Islet precursor cell (in vitro differentiated cells): ENCODE measurements around the gene RNF222.
A peak's percentile ranks its signal among the peaks of the same experiment; 100 is the strongest.

Experiments used
- DNase-seq: peaks from one replicate; pipeline ENCODE4 v3.0.0-alpha.2; 2018

RNF222 gene

DNA sequence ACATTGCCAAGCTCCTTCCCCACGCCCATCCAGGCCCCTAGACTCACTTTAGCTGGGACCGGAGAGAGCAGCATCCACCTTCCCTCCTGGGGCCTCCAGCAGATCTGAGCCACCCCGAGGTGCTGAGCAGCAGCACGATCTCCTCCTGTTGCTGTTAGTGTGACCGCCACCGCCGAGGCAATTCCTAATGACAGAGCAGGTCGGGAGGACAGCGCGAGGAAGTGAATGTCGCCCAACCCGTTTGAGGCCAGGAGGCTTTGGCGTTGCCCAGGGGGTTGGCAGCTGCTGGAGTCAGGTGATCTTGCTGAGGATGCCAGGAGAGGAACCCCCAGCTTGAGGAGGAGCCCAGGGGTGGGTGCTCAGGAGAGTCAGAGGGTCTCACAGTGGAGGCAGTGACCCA is at the start of gene RNF222:
RNF222 (minus strand) TSS at position 192 of the 400 bp plus-strand sequence. CDS start 4,366 bp downstream, outside the sequence.
- no peak for DNase-seq

DNA sequence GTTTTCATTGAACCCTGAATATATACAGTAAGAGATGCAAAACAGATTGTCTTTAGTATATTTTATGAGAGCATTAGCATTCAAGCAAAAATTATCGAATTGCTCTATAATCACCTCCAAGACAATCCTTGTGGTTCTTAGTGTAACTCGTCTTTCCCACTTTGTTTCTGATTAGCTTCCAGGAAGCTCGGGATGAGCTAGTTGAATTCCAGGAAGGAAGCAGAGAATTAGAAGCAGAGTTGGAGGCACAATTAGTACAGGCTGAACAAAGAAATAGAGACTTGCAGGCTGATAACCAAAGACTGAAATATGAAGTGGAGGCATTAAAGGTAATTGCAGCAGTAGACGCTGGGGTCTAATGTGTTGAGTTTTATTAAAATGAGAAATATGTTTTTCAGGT is 47.9 kb upstream of the RNF222 start:
- DNase-seq, result no peak

DNA sequence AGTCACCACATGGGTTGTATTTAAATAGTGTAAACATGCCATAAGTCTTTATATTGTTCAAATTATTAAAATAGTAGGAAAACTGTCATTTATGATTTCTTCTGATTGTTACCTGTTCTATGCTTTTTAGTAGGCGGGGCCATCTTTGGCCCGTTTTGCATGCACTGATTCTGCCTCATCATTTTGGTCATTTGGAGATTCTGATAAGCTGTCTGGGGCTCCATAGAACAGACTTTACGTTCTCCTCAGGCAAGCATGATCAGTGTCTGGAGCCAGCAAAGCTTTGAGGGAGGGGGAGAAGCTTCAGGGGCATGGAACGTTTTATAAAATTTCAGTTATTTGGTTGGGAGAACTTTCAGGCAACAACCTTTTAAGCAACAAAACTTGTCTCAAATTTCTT is 46.9 kb upstream of the RNF222 start:
- no peak for DNase-seq

DNA sequence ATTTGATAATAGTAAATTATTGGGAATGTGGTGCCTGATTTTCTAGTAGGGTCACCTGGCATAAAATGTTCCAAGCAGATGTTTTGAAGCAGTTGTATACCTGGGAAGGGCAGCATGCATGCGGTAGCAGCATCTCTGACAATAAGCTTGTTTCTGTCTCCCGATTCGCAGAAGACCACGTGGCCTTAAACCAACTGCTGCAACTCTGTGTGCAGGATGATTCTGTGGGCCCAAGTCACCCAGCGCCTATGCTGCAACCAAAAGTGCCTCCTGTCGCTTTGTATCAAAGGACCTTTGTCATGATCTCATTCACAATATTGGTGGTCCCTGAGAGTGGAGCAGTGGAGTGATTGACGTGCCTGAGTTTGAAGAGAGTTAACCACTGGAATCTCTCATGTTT is 46.1 kb upstream of the RNF222 start:
- no peak for DNase-seq

- DNase-seq, result no peak
Observed at GRCh38 chr17:8442310-8442709, 44.7 kb upstream of the RNF222 start.

DNA sequence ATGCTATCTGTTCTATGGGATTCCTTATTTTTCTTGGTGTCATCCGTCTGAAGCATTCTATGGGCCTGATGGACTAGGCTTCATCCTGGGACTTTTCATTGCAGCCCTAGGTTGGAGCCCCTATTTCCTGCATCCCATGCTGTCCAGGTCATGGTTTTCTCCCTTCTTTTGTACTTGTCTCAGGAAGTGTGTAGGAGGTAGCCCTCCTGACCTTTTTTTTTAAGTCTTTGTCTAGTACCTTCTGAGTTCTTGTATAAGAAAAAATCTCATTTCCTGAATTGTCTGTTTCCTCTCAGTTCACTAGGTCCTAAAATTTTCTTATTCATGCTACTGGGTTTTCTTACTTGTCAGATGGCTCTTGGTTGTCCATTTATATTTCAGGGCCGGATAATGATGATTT is 44.1 kb upstream of the RNF222 start:
- DNase-seq, result no peak

GRCh38 chr17:8439681-8440080 is 42.1 kb upstream of the RNF222 start:
- DNase-seq, result no peak

GRCh38 chr17:8438441-8438840 is 40.8 kb upstream of the RNF222 start:
- no peak for DNase-seq

- DNase-seq, result no peak
Observed at GRCh38 chr17:8436844-8437171, 39.2 kb upstream of the RNF222 start.

GRCh38 chr17:8436169-8436843 is 38.7 kb upstream of the RNF222 start:
- DNase-seq, result peak; percentile 83

GRCh38 chr17:8435245-8436168 is 37.9 kb upstream of the RNF222 start, which contains the start of gene NDEL1:
Gene NDEL1 (plus strand): TSS chr17:8435884. CDS start chr17:8444272, 8,388 bp downstream.
- DNase-seq, result peak; percentile 100

DNA sequence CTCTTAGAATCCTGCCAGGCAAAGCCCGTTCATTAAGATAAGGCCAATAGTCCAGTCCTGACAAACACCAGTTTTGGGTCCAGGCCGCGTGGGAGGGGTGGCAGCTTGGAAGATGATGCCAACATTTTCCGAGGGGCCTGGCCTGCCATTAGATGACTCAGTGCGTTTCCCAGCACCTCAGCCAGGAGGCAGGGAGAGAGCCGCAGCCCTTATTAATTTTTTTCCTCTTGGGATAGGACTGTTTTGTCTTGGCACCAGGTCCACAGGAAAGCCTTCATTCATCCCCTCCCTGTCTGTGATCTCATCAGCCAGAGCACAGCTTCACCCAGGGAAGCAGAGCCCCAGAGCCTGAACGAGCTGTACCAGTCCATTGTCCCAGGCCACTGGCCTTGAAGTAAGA is 33.3 kb upstream of the RNF222 start:
- peak; percentile 67 for DNase-seq

DNA sequence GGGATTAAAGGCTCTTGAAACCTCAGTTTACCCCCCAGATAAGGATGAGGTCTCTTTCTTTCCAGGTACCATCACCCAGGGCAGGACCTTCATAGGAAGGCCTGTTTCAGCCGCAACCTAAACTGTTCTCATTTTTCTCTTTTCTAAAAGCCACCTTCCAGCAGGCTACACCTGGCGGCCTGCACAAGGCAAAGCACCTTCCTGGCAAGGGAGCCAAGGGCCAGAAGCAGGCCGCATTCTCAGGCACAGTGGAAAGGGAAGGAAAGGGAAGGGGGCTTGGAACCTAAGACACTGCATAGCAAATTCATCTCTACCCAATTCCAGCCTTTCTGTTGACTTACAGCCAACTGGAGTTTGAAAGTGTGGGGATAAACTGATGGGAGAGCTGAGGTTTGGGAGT is 29.2 kb upstream of the RNF222 start:
- DNase-seq, result no peak

- DNase-seq, result peak; percentile 17
Observed at GRCh38 chr17:8426094-8426720, 28.6 kb upstream of the RNF222 start.

DNA sequence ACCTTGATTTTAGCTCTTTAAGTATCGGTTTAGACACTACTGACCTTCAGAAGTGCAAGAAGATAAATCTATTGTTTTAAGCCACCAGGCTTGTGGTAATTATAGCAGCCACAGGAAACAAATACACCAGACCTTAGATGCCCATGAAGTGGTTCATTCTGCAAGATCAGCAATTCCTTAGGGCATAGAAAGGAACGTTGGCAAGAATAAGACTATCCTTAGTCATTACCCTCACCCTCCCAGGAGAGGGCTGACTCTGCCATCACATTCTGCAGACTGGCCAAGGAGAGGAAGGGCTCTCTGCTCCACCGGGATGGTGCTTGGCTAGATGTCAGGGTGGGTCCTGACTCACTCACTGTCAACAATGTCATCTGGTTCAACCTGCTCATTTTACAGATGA is 23.9 kb upstream of the RNF222 start:
- DNase-seq, result no peak

DNA sequence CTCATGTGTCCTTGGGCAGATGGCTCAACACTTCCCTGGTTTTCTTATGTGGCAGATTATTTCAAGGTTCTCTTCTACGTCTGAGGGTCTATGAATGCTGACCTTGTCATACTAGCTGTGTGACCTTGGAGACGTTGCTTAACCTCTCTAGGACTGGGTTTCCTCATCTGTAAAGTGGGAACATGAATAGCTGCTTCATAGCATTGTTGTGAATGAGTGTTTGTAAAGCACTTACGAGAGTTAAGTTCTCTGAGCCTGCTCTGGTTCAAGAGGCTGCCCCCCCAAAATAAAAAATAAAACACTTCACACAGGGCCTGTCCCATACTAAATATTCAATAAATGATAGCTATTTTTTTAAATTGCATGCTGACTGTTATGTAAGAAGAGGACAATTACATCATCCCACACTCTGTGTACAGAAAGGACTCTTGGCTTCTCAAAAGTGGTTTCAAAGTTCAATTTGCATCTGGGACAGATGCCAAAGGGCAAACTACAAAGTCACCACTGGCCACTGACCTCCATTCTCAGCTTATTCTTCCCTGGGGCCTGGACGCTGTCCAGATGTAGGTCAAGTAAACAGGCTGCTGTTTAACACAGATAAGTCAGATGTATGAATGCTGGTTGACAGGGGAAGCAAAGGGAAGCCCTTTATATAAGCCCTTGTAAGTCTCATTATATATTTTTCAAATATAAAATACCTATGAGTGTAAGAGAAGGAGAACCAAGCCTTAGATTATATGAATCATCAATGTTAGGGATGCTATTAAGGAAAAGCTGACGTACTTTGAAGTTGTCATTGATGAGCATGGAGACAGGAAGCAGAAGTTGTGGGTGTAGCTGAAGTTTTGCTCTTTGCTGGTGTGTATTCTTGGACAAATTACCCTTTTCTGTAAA is 22.7 kb upstream of the RNF222 start:
- no peak for DNase-seq

DNA sequence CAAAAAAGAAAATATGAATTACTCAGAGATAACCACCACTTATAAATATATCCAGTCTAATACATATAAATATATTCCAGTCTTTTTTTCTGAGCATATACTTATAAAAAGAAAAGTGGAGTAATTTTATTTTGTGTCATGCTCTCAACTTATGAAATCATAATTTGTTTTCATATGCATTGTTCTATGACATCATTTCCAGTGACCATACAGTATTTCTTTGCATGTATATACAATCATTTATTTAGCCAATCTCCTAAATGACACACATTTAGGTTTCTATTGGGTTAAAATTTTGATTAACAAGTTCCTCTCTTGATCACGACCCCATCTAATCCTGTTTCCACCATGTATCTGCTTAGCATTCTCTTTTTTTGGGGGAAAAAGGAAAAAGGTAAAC is 21.7 kb upstream of the RNF222 start:
- DNase-seq, result no peak

DNA sequence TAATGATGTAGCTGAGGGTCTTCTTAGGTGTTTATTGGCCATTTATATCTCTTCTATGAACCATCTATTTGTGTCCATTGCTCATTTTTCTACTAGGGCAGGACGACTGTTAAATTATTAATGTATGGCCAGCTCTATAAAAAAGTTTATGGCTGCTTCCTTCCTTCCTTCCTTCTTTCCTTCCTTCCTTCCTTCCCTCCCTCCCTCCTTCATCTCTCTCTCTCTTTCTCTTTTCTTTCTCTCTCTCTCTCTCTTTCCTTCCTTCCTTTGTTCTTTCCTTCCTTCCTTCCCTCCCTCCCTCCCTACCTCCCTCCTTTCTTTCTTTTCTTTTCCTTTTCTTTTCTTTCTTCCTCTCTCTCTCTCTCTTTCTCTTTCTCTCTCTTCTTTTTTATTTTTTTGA is 20.8 kb upstream of the RNF222 start:
- no peak for DNase-seq

DNA sequence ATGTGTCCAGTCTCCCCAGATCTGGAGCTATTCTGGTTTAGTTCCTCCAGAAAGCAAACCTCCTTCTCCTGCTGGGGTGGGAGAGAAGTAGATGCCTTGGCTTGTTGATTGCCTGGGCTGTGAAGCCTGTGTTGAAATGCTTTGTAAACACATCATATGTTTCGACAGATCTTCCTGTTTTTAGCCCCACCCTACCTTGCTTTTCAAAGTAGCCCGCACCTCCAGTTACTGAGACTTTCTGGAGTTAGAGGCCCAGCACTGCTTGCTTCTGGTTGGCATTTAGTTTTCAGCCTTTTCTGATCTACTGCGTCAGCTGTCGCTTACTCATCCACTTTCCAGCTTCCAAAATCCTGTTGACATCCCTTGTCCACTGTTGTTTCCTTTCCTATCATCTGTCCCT is 20.2 kb upstream of the RNF222 start:
- DNase-seq, result no peak

GRCh38 chr17:8413938-8414337 is 16.3 kb upstream of the RNF222 start:
- no peak for DNase-seq

DNA sequence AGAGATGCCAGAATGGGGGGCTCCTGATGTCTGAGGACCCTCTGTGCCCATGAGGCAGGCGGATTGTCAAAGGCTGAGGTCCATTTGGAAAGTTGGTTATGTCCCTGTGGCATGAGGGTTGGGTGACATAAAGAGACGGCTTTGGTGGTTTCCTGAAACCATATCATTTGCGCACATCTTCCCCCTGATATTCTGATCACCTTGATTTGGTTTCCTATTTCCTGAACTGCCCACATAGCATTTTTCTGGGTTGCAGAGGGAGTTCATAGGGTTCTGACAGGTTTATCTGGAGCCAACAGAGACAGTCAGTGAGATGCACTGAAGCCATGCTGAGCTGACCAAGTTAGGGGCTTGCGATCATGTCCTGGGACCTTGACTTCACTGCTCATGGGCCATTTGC is 15.7 kb upstream of the RNF222 start:
- no peak for DNase-seq

DNA sequence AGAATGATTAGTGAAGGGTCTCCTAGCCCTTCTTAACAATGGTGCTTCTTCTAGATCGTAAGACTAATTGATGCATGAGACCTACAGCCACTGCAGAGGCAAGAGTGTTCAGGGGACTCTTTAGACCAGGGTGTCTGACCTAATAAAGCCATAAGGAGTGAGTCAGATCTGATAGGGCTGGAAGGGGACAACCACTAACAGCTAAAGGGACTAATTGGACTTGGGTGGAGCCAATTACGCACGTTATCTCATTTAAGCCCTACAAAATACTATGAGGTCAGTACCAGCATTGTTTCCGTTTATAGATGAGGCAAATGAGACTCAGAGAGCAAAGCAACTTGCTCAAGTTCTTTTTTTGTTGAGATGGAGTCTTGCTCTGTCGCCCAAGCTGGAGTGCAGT is 14.5 kb upstream of the RNF222 start:
- DNase-seq, result no peak

DNA sequence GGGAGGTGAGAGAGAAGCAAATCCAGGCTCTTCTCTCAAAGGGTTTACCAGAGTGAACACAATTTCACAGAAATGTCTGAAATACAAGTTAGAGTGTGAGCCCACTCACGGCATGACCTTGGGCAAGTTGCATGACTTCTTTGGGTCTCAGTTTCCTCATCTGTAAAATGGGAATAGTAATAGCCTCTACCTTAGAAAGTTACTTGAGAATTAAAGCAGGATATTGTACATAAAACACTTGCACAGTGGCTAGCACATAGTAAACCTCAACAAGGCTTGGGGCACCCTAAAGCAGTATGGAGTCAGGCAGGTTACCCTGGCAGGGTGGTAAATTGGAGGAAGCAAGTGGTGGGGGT is 13.2 kb upstream of the RNF222 start:
- no peak for DNase-seq
